HG03025 (cell line): Measurements from ENCODE around the gene ZBTB48.

ENCODE experiments used
- ATAC-seq: cut with Tn5 transposase; IDR thresholded peaks from one replicate; pipeline ENCODE4 v1.9.1; 2021; ENCODE audit warnings: mild to moderate bottlenecking, moderate library complexity; ENCODE audit not compliant: unreplicated experiment, low FRiP score

The ZBTB48 gene

GRCh38 chr1:6603915-6604558, 24.2 kb downstream of the ZBTB48 start:
- no peak for ATAC-seq

DNA sequence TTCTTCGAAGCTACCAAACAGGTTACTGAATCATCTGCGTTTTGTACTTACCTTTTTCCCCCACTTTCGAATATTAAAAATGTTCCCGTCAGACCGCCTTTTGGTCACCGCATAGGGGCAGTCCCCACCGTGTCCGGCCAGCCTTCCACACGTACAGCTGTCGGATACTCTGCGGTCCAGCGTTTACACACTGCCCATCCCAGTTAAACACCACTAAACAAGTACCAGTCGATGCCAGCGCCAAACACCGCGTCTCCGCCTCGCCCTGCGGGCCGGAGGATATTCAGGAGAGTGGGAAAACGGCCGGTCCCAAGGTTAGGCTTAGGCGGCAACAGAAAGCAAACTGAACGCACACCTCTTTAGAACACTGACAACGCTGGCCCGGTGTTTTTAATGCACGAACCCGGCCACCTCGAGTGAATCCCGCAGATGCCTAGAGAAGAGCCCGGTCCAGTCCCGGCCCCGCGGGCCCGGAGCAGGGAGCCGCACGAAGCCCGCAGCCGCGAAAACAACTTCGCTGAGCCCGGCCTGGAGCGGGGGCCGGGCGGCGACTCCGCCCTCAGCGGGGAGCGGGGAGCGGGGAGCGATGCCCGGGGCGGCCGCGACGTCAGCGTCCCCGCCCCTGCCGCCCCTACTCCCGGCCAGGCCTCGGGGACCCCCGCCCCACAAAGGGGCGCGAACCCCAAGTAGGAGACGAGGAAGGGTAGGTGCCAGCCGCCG, 33.0 kb downstream of the ZBTB48 start:
- peak; percentile 26 for ATAC-seq

- peak; percentile 90 for ATAC-seq
Measured at GRCh38 chr1:6613361-6614018, 33.7 kb downstream of the ZBTB48 start, which contains the start of gene PHF13. Gene PHF13, plus strand, starts transcription at chr1:6613731. Its CDS starts 336 bp downstream, at chr1:6614067.

DNA sequence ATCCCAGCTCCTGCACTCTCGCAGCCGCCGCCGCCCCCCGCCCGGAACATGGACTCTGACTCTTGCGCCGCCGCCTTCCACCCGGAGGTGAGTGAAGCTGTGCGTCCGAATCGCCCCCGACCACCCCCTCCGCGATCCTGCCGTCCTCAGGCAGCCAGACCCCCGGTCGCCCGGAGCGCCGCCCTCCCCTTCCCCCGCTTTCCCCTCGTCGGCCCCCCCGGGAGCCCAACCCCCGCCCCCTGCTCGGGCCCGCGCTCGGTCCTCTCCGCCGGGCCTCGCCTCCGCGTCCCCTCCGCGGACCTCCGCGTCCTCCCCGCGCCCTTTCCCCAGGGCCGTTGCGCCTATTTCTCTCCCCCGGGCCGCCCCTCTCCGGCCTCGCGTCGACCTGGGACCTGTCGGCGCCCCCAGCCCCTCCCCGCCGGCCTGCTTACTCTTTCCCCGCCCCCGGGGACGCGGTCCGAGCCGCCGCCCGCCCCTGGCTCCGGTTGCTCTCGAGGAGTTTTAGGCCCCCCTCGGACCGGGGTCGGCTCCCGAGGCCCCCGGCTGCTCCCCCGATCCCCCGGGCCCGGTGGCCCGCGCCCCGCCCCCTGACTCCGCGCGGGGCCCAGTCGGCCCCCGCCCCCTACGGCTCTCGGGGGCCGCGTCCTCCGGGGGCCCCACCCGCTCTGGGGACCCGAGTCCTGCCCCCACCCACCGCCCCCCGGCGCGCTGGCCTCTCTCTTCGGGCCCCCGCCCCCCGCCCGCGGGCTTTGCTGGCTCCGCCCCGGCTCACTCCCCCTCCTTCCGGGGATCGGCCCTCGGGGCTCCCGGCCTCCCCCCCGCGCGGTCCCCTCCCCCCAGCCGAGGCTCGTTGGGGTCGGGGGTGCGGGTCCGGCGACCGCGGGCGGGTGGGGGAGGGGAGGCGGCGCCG, 34.5 kb downstream of the ZBTB48 start:
- ATAC-seq = no peak

GRCh38 chr1:6614929-6615785, 35.4 kb downstream of the ZBTB48 start:
- no peak for ATAC-seq

DNA sequence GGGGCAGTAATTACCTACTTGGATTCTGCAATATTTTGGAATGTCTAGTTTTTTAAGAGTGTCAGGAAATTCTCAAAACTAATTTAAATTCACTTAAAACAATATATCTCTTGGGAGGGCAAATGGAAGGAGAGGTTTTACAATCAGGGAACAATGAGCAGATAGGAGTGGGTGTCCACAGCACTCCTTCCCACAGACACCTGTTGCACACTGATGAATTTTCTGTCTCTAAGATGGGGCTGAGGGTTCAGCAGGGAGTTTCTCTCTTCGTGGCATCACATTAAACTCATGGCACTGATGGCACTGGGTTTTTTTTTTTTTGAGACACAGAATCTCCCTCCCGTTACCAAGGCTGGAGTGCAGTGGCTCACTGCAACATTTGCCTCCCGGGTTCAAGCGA, 39.3 kb downstream of the ZBTB48 start:
- ATAC-seq = no peak

- no peak for ATAC-seq
Measured at GRCh38 chr1:6621429-6622391, 41.9 kb downstream of the ZBTB48 start.

DNA sequence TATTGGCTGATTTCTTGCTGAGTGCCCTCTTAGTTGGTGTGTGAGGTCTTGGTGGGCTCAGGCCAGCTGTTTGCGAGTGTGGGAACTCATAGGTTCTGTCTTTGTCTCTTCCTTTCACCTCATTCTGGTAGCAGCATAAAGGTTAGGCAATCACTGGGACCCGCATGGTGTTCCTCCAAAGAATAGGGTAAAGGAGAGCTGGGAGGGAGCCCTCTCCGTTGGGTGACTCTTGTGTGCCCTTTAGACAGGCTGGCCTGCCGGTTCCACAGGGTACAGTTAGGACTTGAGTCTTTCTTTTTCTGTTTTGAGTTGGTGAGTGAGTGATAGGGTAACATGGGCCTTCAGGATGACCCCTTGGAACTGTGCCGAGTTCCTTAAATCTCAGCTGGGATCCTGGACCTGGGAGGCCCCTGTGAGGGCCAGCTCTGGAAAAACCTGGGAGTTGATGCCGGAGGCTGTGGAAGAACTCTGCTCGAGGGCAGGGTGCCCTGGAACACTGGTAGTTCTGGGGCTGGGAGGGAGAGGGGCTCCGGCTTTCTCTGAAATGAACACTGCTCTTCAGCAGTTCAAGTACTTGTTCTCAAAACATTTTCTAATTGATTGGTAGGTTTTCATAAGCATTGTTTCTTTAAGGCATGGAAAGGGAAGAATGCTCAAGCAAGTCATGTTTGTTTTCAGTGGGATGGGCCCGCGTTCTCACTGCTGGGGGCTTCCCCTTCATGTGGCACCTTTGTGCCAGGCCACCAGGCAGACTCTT, 42.8 kb downstream of the ZBTB48 start:
- no peak for ATAC-seq

DNA sequence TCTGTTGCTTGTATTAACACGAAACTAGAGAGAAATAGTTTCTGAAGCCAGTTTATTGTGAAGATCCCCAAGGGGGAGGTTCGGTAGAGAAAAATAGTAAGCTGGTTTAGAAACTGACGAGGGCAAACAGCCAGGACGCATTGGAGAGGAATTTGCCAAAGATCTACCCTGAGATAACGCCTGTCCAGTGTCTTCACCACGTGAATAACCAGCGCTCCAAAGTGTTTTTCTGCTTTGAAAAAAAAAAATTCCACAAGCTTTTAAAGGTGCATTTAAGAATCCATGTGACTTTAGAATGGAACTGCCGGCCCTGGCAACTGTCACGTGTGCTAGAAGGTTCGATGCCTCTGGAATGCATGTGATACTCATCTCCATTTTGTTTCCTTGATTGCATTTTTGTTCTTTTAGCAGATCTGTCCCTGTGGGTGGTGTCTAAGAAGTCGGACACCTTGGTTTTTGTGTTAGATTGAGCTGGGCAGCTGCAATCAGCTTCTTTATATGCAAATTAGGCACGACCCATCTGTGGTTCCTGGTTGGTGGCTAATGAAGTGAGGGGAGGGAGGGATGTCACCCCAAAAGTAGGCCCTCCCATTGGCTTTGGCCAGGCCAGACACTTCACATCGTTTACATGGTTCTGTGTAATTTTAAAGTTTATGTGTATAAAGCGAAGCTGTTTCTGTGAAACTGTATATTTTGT, 43.6 kb downstream of the ZBTB48 start:
- no peak for ATAC-seq

DNA sequence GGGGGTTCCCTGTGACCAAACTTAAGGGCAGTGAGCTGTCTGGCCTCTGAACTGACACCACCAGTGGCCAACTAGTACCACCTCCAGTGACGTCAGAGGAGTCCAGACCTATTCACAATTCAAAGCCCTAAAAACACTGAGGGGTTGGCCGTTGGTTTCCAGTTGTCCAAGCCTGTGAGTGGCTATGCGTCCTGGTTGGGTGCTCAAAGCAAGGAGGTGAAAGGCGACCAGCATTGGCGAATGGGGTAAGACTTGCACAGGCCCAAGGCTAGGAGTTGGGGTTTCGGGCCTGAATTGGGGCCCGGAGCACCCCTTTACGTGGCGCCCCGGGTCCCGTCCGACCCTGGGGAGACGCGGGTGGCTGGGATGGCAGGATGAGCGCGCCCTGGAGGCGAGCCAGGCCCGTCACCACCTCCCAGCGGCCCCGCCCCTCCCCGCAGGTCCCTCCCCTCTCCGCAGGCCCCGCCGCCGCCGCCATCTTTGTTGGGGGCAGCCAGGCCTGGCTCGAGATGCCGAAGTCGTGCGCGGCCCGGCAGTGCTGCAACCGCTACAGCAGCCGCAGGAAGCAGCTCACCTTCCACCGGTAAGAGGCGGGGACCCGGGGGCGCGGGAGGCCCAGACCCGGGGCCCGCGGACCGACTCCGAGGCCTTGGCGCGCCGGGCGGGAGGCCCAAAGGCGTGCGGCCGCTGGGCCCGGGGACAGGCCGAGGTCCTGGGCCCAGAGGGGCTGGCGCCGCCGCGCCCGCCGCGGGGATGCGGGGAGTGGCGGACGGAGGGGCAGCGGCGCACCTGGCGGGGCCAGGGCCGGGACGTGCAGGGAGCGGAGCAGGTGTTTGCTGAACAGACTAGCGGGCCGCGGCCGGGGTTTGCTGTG, 45.2 kb downstream of the ZBTB48 start, which contains the start of gene THAP3:
Gene THAP3, plus strand, starts transcription at position 159 of the 874 bp plus-strand sequence. Its CDS starts 351 bp downstream, at position 510.
- peak; percentile 74 for ATAC-seq

DNA sequence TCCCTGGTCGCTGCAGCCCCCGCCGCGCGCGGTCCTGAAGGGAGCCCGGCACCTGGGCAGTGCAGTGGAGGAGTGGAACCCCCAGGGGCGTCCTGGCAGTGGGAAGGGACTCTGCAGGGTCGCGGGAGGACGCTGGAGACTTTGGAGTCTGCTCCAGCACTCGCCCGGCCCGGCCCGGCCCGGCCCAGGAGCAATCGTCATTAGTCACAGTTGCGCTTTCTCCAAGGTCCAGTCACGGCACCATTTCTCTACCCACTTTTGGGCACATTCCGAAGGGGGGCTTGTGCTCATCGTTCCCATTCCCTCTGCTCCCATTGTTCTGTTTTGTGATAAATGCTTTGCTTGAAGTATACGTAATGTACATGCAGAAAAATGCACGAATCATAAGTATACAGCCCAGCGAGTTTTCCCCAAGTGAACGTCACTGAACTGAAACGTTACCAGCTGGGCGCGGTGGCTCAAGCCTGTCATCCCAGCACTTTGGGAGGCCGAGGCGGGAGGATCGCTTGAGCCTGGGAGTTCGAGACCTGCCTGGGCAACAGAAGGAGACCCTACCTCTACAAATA, 45.9 kb downstream of the ZBTB48 start:
- ATAC-seq = no peak

DNA sequence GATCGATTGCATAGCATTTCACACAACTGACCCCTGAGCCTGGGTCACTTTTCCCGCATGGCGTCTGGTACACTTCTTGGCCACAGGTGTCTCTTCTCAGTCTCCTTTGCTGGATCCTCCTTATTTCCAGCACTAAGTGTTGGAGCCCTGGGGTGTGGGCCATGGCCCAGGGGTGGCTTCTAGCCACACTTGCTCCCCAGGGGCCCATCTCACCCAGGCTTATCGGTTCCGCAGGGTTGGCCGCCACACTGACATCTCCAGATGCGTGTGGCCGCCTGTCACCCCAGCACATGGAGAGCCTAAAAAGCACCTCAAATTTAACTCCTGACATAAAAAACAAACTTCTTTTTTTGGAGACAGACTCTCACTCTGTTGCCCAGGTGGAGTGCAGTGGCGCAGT, 47.2 kb downstream of the ZBTB48 start:
- ATAC-seq = no peak

DNA sequence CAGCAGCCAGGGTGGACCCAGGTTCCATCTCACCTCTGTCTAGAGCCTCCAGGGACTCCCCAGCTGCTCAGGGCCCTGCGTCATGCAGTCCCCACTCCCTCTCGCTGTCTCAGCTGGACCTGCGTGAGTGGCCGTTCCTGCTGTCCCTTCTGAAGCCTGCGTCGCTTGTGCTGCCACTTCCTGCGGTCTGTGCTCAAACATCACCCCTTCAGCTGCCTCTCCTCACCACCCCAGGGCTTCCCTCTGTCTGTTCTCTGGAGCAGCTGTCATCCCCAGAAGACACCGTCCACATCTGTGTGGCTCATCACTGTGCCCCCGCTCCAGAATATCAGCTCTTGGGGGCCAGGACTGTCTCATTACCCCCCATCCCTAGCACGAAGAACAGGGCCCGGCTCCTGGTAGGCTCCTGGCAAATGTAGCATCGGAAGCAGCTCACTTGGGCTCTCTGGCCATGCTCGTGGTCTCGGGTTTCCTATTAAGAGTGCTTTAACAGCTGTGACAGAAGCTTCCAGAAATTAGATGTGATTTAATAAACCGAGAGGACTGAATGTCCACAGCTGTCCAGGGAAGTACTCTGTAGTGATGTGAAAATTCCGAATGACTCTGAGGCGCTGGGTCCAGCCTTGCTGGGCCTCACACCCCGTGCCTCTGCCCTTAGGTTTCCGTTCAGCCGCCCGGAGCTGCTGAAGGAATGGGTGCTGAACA, 48.2 kb downstream of the ZBTB48 start:
- no peak for ATAC-seq

GRCh38 chr1:6628971-6629479, 49.2 kb downstream of the ZBTB48 start:
- no peak for ATAC-seq

- no peak for ATAC-seq
Measured at GRCh38 chr1:6630027-6630426, 50.2 kb downstream of the ZBTB48 start.
